Measurements from ENCODE around the gene GLO1. TPM values are rescaled to one million over a fixed set of nuclear protein-coding genes. Genes with fewer than 3 reads are reported as not detected.
A peak's percentile ranks its signal among the peaks of the same experiment; 100 is the strongest.

The GLO1 gene
- total RNA-seq = 22.1 TPM
- polyA plus RNA-seq = 100 to 1,000 TPM in 1 of 4 donors, 10 to 100 TPM in 3; 79.1 to 100 (median 89.2) TPM

DNA sequence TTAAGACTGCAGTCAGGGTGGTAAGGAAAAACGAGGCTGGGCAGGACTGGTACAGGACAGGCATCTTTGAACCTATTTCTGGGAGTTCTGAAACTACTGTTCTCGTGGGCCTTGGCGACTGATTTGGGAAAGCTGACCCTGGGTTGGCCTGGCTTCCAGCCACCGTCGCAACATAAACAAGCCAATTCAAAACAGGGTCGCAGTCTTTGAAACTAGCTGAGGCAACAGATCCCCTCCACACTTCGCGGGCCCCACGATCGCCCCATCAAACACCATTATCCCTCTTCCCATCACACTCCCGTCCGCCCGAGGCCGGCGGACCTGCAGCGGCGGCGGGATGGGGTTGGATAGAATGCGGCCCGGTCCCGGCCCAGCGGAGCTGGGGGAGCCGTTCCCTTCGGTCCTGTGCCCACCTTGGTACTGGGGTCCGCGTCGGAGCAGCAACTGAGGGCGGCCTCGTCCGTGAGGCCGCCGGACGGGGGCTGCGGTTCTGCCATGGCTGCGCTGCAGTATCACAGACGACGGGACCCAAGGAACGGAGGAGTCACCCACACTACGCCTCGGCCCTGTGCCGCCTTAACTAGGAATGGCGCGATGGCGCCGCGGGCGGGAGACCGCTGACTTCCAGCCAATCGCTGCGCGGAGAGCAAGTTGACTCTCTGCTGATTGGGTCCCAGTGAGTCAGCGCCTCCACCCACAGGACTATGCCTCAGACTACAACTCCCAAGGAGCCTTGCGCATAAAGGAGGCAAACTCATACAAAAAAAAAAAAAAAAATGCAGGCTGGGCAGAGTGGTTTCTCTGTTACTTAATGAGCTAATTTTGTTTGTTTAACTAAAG lies at the start of gene GLO1:
GLO1 (minus strand) TSS at position 588 of the 840 bp plus-strand sequence; CDS start at position 497, 91 bp downstream.
- DNase-seq (peak; percentile 94 to 99 (median 94)), ATAC-seq (ENCODE audit: low read depth in 2 of 2) (peak; percentile 100)
- peak within 1 kb of the TSS; percentile 87 to 94 (median 91) for H3K4me3 Mint-ChIP-seq
- H3K9me3 Mint-ChIP-seq = peaks cover 0 to 24% (median 4%) of the 10 kb centered on the region in 7 donors
- Histone ChIP-seq H3K4me3 (ENCODE audit: low read depth, low read length) (peak within 1 kb of the TSS; percentile 85), H3K27me3 (ENCODE audit: control insufficient read depth, insufficient read depth, low read length) (peaks cover 5% of the 10 kb centered on the region), H3K4me1 (ENCODE audit: control insufficient read depth, insufficient read depth, low read length, poor library complexity, severe bottlenecking) (no peaks in the 10 kb centered on the region), H3K27ac (ENCODE audit: insufficient read depth, low read length, poor library complexity, severe bottlenecking) (peak within 1 kb of the TSS; percentile 81), H3K9me3 (ENCODE audit: control insufficient read depth in 2 of 2, low read length in 2 of 2) (peaks cover 0 to 5% of the 10 kb centered on the region in 2 experiments), H3K36me3 (ENCODE audit: control insufficient read depth, insufficient read depth, low read length) (no peaks in the 10 kb centered on the region)
- peaks cover 13 to 46% (median 28%) of the 10 kb centered on the region in 4 donors for H3K4me1 Mint-ChIP-seq
- peaks cover 22% of the 10 kb centered on the region for H3K27me3 Mint-ChIP-seq
- H3K27ac Mint-ChIP-seq = peak within 1 kb of the TSS; percentile 85 to 99 (median 96)
- H3K36me3 Mint-ChIP-seq = peaks cover 16% of the 10 kb centered on the region

DNA sequence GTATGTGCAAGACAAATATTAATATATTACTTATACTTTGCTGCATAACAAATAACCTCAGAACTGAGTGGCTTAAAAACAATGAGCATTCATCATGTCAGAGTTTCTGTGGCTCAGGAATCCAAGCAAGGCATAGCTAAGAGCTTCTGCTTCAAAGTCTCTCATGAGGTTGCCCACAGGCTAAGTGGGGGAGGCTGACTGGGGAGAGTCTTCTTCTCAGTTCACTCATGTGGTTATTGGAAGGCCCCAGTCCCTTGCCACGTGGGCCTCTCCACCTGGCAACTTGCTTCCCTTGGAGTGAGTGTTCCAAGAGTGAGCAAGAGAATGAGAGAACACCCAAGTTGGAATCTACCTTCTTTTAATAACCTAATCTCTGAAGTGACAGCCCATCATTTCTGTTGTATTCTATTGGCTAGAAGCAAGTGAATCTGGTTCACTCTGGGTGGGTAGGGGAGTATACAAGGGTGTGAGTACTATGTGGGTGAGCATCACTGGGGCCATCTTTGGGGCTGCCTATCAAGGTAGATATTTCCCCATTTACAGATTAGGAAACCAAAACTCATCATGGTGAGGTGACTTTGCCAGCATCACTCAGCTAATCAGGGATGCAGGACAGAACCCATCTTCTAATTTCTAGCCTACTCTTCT lies 48.1 kb upstream of the GLO1 start:
- peaks cover 2% of the 10 kb centered on the region for H3K27me3 ChIP-seq (ENCODE audit: control insufficient read depth, insufficient read depth, low read length)
- H3K27ac ChIP-seq (ENCODE audit: insufficient read depth, low read length, poor library complexity, severe bottlenecking) = no peak overlapping the region
- H3K4me3 ChIP-seq (ENCODE audit: low read depth, low read length) = no peak overlapping the region
- ATAC-seq (ENCODE audit: low read depth in 2 of 2) = no peak
- no peak for DNase-seq
- Mint-ChIP-seq H3K36me3 (no peaks in the 10 kb centered on the region), H3K9me3 (peaks cover 0 to 3% (median 0%) of the 10 kb centered on the region in 7 donors), H3K4me3 (no peak overlapping the region), H3K27me3 (peaks cover 30% of the 10 kb centered on the region), H3K4me1 (no peaks in the 10 kb centered on the region), H3K27ac (no peak overlapping the region)
- H3K4me1 ChIP-seq (ENCODE audit: control insufficient read depth, insufficient read depth, low read length, poor library complexity, severe bottlenecking) = no peaks in the 10 kb centered on the region
- no peaks in the 10 kb centered on the region for H3K36me3 ChIP-seq (ENCODE audit: control insufficient read depth, insufficient read depth, low read length)
- no peaks in the 10 kb centered on the region for H3K9me3 ChIP-seq (ENCODE audit: control insufficient read depth in 2 of 2, low read length in 2 of 2)

DNA sequence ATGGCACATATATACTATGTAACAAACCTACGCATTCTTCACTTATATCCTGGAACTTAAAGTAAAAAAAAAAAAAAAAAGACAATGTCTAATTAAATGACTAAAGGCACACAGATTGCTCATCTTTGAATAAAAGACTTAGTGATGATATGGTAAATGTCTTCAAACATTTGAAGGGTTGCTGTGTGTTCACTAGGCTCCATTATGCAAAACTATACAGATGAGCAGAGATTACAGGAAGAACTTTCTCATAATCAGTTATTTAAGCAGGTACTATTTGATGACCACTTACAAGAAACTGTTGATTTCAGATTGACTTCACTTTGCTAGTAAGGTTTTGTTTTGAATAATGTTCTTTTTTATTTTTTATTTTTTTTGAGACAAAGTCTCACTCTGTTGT lies 46.5 kb upstream of the GLO1 start:
- ATAC-seq (ENCODE audit: low read depth in 2 of 2) = no peak
- Mint-ChIP-seq H3K36me3 (no peaks in the 10 kb centered on the region), H3K4me1 (no peaks in the 10 kb centered on the region), H3K27ac (no peak overlapping the region), H3K4me3 (no peak overlapping the region), H3K9me3 (peaks cover 0 to 3% (median 0%) of the 10 kb centered on the region in 7 donors), H3K27me3 (peaks cover 42% of the 10 kb centered on the region)
- no peak for DNase-seq
- H3K9me3 ChIP-seq (ENCODE audit: control insufficient read depth in 2 of 2, low read length in 2 of 2) = no peaks in the 10 kb centered on the region
- no peak overlapping the region for H3K4me3 ChIP-seq (ENCODE audit: low read depth, low read length)
- no peaks in the 10 kb centered on the region for H3K4me1 ChIP-seq (ENCODE audit: control insufficient read depth, insufficient read depth, low read length, poor library complexity, severe bottlenecking)
- H3K36me3 ChIP-seq (ENCODE audit: control insufficient read depth, insufficient read depth, low read length) = no peaks in the 10 kb centered on the region
- no peak overlapping the region for H3K27ac ChIP-seq (ENCODE audit: insufficient read depth, low read length, poor library complexity, severe bottlenecking)
- H3K27me3 ChIP-seq (ENCODE audit: control insufficient read depth, insufficient read depth, low read length) = peaks cover 4% of the 10 kb centered on the region

DNA sequence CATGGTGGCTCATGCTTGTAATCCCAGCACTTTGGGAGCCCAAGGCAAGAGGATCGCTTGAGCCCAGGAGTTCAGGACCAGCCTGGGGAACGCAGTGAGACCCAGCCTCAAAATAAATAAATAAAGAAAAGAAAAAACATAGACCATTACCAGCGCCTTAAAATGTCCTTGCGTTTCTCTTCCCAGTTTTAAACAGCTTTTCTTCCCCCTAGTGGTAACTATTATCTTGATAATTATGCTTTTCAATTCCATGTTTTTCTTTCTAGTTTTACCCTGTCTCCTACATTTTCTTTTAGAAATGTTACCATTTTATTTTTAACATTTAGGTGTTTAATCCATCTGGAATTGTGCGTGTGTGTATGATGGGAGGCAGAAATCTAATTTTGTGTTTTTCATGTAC lies 36.6 kb upstream of the GLO1 start:
- DNase-seq = no peak
- Histone ChIP-seq H3K9me3 (ENCODE audit: control insufficient read depth in 2 of 2, low read length in 2 of 2) (peaks cover 0 to 3% of the 10 kb centered on the region in 2 experiments), H3K4me3 (ENCODE audit: low read depth, low read length) (no peak overlapping the region), H3K27me3 (ENCODE audit: control insufficient read depth, insufficient read depth, low read length) (peaks cover 16% of the 10 kb centered on the region), H3K36me3 (ENCODE audit: control insufficient read depth, insufficient read depth, low read length) (no peaks in the 10 kb centered on the region), H3K27ac (ENCODE audit: insufficient read depth, low read length, poor library complexity, severe bottlenecking) (no peak overlapping the region), H3K4me1 (ENCODE audit: control insufficient read depth, insufficient read depth, low read length, poor library complexity, severe bottlenecking) (no peaks in the 10 kb centered on the region)
- Mint-ChIP-seq H3K4me3 (no peak overlapping the region), H3K9me3 (peaks cover 0 to 5% (median 3%) of the 10 kb centered on the region in 7 donors), H3K27me3 (peaks cover 53% of the 10 kb centered on the region), H3K27ac (no peak overlapping the region), H3K36me3 (no peaks in the 10 kb centered on the region), H3K4me1 (no peaks in the 10 kb centered on the region)
- ATAC-seq (ENCODE audit: low read depth in 2 of 2) = no peak

DNA sequence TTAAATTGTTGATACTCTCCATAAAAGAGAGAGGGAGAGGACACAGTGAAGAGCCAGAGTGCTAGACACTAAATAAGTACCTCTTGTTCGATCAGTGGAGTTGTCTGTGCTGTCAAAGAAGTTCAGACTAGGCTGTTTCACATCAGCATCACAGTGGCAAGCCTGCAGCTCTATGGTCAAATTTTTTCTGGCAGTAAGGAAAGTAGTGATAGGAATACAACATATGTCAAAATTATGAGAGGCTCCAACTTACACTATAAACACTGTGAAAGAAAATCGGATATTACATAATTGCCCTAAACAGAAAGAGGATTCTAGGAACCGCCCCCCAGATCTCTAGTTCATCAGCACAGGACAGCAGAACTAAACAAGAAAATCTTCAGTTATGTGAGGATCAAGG lies 35.3 kb upstream of the GLO1 start:
- no peak overlapping the region for H3K27ac ChIP-seq (ENCODE audit: insufficient read depth, low read length, poor library complexity, severe bottlenecking)
- no peaks in the 10 kb centered on the region for H3K36me3 Mint-ChIP-seq
- H3K9me3 Mint-ChIP-seq = peaks cover 0 to 5% (median 3%) of the 10 kb centered on the region in 7 donors
- no peak overlapping the region for H3K27ac Mint-ChIP-seq
- no peaks in the 10 kb centered on the region for H3K4me1 ChIP-seq (ENCODE audit: control insufficient read depth, insufficient read depth, low read length, poor library complexity, severe bottlenecking)
- peaks cover 16% of the 10 kb centered on the region for H3K27me3 ChIP-seq (ENCODE audit: control insufficient read depth, insufficient read depth, low read length)
- H3K36me3 ChIP-seq (ENCODE audit: control insufficient read depth, insufficient read depth, low read length) = no peaks in the 10 kb centered on the region
- H3K4me3 ChIP-seq (ENCODE audit: low read depth, low read length) = no peak overlapping the region
- ATAC-seq (ENCODE audit: low read depth in 2 of 2) (no peak), DNase-seq (no peak)
- H3K4me1 Mint-ChIP-seq = no peaks in the 10 kb centered on the region
- H3K9me3 ChIP-seq (ENCODE audit: control insufficient read depth in 2 of 2, low read length in 2 of 2) = peaks cover 0 to 3% of the 10 kb centered on the region in 2 experiments
- H3K27me3 Mint-ChIP-seq = peaks cover 42% of the 10 kb centered on the region
- peak overlapping the region in 1 of 4 donors; percentile 69 for H3K4me3 Mint-ChIP-seq

DNA sequence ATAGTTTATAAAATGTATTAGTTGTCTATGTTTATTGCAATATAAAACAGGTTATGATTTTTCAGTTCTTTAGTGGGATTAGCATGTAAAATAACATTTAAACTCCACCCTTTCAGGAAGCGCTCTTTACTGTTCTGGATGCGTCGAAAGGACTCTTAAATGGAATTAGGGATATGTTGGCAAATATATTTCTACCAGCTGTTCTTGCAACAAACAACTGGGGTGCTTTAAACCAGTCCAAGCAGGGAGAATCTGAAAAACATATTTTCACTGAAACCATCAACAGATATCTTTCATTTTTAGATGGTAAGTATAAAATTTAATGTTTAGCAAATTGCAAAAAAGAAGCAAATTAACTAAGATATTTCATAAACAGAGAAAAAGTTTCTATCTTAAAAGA lies 34.0 kb upstream of the GLO1 start:
- H3K27ac ChIP-seq (ENCODE audit: insufficient read depth, low read length, poor library complexity, severe bottlenecking) = no peak overlapping the region
- no peak overlapping the region for H3K4me3 ChIP-seq (ENCODE audit: low read depth, low read length)
- no peaks in the 10 kb centered on the region for H3K4me1 Mint-ChIP-seq
- ATAC-seq (ENCODE audit: low read depth in 2 of 2) = no peak
- H3K9me3 Mint-ChIP-seq = peaks cover 0 to 5% (median 3%) of the 10 kb centered on the region in 7 donors
- H3K4me3 Mint-ChIP-seq = no peak overlapping the region
- H3K27me3 Mint-ChIP-seq = peaks cover 42% of the 10 kb centered on the region
- H3K9me3 ChIP-seq (ENCODE audit: control insufficient read depth in 2 of 2, low read length in 2 of 2) = peaks cover 0 to 3% of the 10 kb centered on the region in 2 experiments
- no peak overlapping the region for H3K27ac Mint-ChIP-seq
- no peaks in the 10 kb centered on the region for H3K36me3 Mint-ChIP-seq
- no peaks in the 10 kb centered on the region for H3K4me1 ChIP-seq (ENCODE audit: control insufficient read depth, insufficient read depth, low read length, poor library complexity, severe bottlenecking)
- DNase-seq = no peak
- H3K27me3 ChIP-seq (ENCODE audit: control insufficient read depth, insufficient read depth, low read length) = peaks cover 22% of the 10 kb centered on the region
- no peaks in the 10 kb centered on the region for H3K36me3 ChIP-seq (ENCODE audit: control insufficient read depth, insufficient read depth, low read length)

DNA sequence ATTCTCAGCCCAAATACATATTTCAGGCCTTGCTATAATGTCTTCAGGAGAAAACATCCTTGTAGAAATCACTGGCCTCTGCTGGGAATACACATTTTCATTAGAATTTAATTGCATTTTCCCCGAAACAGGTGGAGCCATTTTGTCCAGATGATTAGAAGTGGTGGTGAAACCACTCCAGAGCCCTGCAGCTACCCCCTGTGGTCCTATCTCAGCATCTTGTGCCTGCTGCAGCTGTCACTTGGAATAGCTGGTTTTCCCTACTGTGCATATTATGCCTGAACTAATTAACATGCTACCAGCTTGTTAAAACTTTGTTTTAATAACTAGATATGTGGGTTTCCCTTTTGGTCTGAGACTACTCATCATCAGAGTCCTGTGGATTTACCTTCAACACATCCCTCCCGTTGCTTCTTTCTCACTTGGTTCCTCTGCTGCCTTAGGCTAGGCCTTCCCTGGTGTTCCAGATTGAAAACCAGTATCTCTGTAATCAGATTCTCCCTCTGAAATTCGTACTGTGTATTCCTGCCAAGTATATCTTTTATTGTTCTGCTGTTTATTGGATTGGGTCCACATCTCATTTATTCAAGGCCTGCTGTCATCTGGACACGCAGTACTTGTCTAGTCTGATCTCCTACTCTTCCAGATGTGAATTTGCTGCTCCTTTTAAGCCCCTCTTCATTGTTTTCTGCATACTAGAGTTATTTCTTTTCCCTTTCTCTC lies 27.4 kb upstream of the GLO1 start:
- DNase-seq = no peak
- Mint-ChIP-seq H3K27me3 (peaks cover 7% of the 10 kb centered on the region), H3K9me3 (peaks cover 0 to 2% (median under 1%) of the 10 kb centered on the region in 7 donors), H3K4me1 (no peaks in the 10 kb centered on the region), H3K27ac (no peak overlapping the region), H3K4me3 (no peak overlapping the region), H3K36me3 (no peaks in the 10 kb centered on the region)
- Histone ChIP-seq H3K4me1 (ENCODE audit: control insufficient read depth, insufficient read depth, low read length, poor library complexity, severe bottlenecking) (no peaks in the 10 kb centered on the region), H3K27me3 (ENCODE audit: control insufficient read depth, insufficient read depth, low read length) (peaks cover 12% of the 10 kb centered on the region), H3K4me3 (ENCODE audit: low read depth, low read length) (no peak overlapping the region), H3K9me3 (ENCODE audit: control insufficient read depth in 2 of 2, low read length in 2 of 2) (peaks cover 0 to under 1% of the 10 kb centered on the region in 2 experiments), H3K27ac (ENCODE audit: insufficient read depth, low read length, poor library complexity, severe bottlenecking) (no peak overlapping the region), H3K36me3 (ENCODE audit: control insufficient read depth, insufficient read depth, low read length) (no peaks in the 10 kb centered on the region)
- no peak for ATAC-seq (ENCODE audit: low read depth in 2 of 2)
